Heart left ventricle (tissue), 13 donors: ENCODE results near the gene NOB1.

Experiments
- CTCF ChIP-seq, 12 donors: fragments of 200-600 bp; sonication (generic) in 4 of 12; IDR thresholded peaks; one replicate each; pipeline versions ENCODE4 v1.5.0 to v1.8.0; 2018 to 2022; ENCODE audit warnings: antibody characterized with exemption in 12 of 12, mild to moderate bottlenecking in 5 of 12
- POLR2A ChIP-seq, 2 donors: fragments of 450-650 bp; IDR thresholded peaks; one replicate each; pipeline ENCODE4 v1.6.1; 2017; ENCODE audit warnings: antibody characterized with exemption in 2 of 2, mild to moderate bottlenecking in 2 of 2, moderate library complexity in 2 of 2
- donor health status: ischemic (EF 13 %, LVEDD 7.1; RV severe dilation, severe dysfunction).
- donor health status: DM: no; HTN: yes; CAD: no.
- donor health status: DM: no; HTN: no; CAD: no.
- donor health status: ischemic (EF 25% LVEDD 6.9; RV normal size, moderate dysfunction).
- donor health status: ischemic (EF 25% LVEDD 5.7; RV mildly dilated, moderate dysfunction).
- donor health status: ischemic (EF 35%, LVEDD 5.7; RV mildly dilated, moderate dysfunction).
- donor health status: nonischemic (EF 11% LVEDD 7.7; RV severe dilation, severe dysfunction).
- donor health status: DM: yes; HTN: yes; CAD: no.
- donor health status: PGD.
- donor health status: ischemic (EF 29% LVEDD 5.4; RV normal size, mild dysfunction).
- donor health status: nonischemic (EF 23%, LVEDD 6.1; RV moderate dilation, normal function).

- TF ChIP-seq CTCF (IDR thresholded peaks at IDR 0.05) (no peak), POLR2A (IDR thresholded peaks at IDR 0.05) (no peak)
Measured at GRCh38 chr16:69768666-69769065, 13.9 kb upstream of the NOB1 start.
